ENCODE data around the gene RALGDS.

RALGDS gene

GRCh38 chr9:133117271-133118178 lies 3.5 kb downstream of the RALGDS start:
- DNase-seq = peak; percentile 22

- no peak for DNase-seq
These were observed 4.5 kb downstream of the RALGDS start for GRCh38 chr9:133116346-133117231.

- DNase-seq = no peak
These were observed 5.3 kb downstream of the RALGDS start for GRCh38 chr9:133115604-133116345.

GRCh38 chr9:133114886-133115603 lies 6.0 kb downstream of the RALGDS start:
- no peak for DNase-seq

- DNase-seq = no peak
These were observed 6.8 kb downstream of the RALGDS start for GRCh38 chr9:133113949-133114885.

- DNase-seq = no peak
These were observed 7.7 kb downstream of the RALGDS start for GRCh38 chr9:133113163-133113948.

- DNase-seq = no peak
These were observed 8.4 kb downstream of the RALGDS start for GRCh38 chr9:133112663-133113026.

- no peak for DNase-seq
These were observed 9.0 kb downstream of the RALGDS start for GRCh38 chr9:133111808-133112662.

- DNase-seq = no peak
These were observed 10.9 kb downstream of the RALGDS start for GRCh38 chr9:133109931-133110650.

- DNase-seq = no peak
These were observed 12.0 kb downstream of the RALGDS start for GRCh38 chr9:133108794-133109641.

- no peak for DNase-seq
These were observed 12.9 kb downstream of the RALGDS start for GRCh38 chr9:133107961-133108793.

GRCh38 chr9:133107245-133107722 lies 13.8 kb downstream of the RALGDS start:
- no peak for DNase-seq

GRCh38 chr9:133106511-133107244 lies 14.4 kb downstream of the RALGDS start:
- no peak for DNase-seq

GRCh38 chr9:133105461-133105770 lies 15.6 kb downstream of the RALGDS start:
- DNase-seq = no peak

- DNase-seq = no peak
These were observed 16.2 kb downstream of the RALGDS start for GRCh38 chr9:133104718-133105460.
